Anterior cingulate cortex (tissue), 58 donors: ENCODE results near the gene GOLGA1.
A peak's percentile ranks its signal among the peaks of the same experiment; 100 is the strongest.
"Not testable (repeated sequence)": the region's sequence is repeated elsewhere in the genome, so short reads cannot be mapped to it uniquely, and the experiment has no call there.

Experiments
- DNase-seq, 58 donors: peaks; one replicate each; lab custom pipeline; 2025; lab: John Stamatoyannopoulos, UW

The GOLGA1 gene

GRCh38 chr9:124860582-124861341, 80.1 kb downstream of the GOLGA1 start:
- no peak for DNase-seq

GRCh38 chr9:124859803-124860581, 80.9 kb downstream of the GOLGA1 start:
- no peak for DNase-seq

- no peak for DNase-seq
Observed at GRCh38 chr9:124858330-124859046, 82.4 kb downstream of the GOLGA1 start.

- no peak for DNase-seq
Observed at GRCh38 chr9:124857533-124858162, 83.2 kb downstream of the GOLGA1 start.

GRCh38 chr9:124855944-124856765, 84.7 kb downstream of the GOLGA1 start:
- peak in 2 of 58 donors; percentile 27 to 28 for DNase-seq

- no peak for DNase-seq
Observed at GRCh38 chr9:124855566-124855943, 85.3 kb downstream of the GOLGA1 start.

GRCh38 chr9:124854822-124855221, 86.1 kb downstream of the GOLGA1 start:
- no peak for DNase-seq

- no peak for DNase-seq
Observed at GRCh38 chr9:124854161-124854560, 86.7 kb downstream of the GOLGA1 start.

DNA sequence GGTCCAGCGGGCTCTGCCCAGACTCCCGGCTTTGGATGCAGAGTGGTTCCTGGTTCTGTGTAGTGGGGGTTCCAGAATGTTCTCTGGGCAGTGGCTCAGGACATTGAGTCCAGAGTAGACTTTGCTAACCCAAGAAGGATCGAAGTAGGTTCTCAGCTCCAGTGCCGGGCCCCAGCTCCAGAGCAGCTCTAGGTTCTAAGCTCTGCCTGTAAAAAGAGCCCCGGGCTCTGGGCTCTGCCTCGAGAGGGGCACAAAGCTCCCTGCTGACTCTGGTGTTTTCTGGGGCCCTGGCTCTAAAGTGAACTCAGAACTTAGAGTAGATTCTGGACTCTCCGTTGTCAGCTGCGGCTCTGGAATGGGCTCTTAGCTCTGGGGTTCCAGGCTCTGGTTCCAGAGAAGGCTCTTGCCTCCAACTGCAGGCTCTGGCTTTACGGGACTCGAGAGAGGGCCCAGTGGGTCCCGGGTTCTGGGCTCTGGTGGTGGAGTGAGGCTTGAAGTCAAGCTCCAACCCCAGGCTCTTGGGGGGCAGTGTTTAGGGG, 87.2 kb downstream of the GOLGA1 start:
- DNase-seq: no peak

DNA sequence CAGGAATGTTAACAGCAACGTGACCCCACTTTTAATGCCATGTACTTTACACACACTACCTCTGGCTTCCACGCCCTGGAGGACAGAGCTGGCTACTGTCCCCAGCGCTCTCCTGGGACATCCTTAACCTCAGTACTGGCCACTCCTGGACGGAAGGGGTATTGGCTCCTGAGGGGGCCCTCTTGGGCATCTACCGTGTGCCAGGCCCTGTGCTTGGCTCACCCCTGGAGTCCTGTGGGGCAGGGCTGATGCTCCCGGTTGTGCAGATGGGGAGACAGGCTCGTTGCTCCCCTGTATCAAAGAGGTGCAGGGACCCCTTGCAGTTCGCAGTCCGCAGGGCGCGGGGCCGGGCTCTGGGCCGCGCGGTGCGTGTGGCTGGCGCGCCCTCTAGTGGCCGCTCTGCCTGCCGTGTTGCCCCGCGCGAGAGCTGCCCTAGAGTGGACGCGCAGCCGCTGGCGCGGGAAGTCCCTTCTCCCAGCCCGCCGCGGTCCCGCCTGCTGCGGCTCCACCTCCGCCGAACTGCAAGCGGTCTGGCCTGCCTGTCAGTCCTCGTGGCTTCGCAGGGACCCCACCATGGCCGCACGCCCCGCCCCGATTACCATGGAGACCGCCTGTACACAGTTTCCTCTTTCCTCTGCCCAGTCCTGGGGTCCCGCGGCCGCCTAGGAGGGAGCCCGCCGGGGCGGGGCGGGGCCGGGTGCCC, 87.9 kb downstream of the GOLGA1 start, which contains the start of gene WDR38:
TSS of gene WDR38 (plus strand) at position 632 of the 703 bp plus-strand sequence. CDS start 72 bp downstream, outside the sequence.
- DNase-seq: peak in 50 of 58 donors; percentile 12 to 80 (median 54)

GRCh38 chr9:124852121-124852828, 88.6 kb downstream of the GOLGA1 start:
- DNase-seq: no peak

GRCh38 chr9:124849801-124850200, 91.1 kb downstream of the GOLGA1 start:
- DNase-seq: no peak

DNA sequence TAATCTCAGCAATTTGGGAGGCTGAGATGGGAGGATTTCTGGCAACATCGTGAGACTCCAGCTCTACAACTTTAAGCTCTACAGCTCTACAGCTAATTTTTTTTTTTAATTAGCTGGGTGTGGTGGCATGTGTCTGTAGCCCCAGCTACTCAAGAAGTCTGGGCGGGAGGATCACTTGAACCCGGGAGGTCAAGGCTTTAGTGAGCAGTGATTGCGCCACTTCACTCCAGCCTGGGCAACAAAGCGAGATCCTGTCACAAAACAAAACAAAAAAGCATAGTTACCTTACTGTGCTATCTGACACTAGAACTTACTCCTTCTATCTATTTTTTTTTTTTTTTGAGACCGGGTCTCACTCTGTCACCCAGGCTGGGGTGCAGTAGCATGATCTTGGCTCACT, 93.9 kb downstream of the GOLGA1 start:
- no peak for DNase-seq

DNA sequence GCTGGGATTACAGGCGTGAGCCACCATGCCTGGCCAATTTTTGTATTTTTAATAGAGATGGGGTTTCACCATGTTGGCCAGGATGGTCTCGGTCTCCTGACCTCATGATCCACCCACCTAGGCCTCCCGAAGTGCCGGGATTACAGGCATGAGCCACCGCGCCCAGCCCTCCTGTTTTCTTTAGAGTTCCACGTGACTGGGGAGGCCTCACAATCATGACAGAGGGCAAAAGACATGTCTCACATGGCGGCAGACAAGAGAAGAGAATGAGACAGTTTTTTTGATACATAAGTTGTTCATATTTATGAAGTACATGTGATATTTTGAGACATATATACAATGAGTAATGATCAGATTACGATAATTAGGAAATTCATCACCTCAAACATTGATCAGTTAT, 94.4 kb downstream of the GOLGA1 start:
- DNase-seq: not testable (repeated sequence)

DNA sequence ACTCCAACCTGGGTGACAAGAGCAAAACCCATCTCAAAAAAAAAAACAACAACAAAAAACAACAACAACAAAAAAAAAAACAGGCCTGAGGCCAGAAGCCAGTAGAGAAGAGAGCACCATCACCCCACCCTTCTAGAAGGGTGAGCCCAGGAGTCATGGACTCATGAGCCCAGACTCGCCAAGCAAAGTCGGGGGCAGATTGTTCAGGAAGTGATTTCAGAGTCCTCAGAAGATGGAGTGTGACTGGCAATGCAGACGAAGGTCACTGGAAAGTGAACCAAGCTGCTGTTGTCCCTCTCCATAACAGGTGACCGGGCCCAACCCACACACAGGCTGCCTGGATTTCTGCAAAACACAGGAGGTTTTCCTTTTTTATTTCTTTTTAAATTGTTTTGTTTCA, 96.6 kb downstream of the GOLGA1 start:
- no peak for DNase-seq

DNA sequence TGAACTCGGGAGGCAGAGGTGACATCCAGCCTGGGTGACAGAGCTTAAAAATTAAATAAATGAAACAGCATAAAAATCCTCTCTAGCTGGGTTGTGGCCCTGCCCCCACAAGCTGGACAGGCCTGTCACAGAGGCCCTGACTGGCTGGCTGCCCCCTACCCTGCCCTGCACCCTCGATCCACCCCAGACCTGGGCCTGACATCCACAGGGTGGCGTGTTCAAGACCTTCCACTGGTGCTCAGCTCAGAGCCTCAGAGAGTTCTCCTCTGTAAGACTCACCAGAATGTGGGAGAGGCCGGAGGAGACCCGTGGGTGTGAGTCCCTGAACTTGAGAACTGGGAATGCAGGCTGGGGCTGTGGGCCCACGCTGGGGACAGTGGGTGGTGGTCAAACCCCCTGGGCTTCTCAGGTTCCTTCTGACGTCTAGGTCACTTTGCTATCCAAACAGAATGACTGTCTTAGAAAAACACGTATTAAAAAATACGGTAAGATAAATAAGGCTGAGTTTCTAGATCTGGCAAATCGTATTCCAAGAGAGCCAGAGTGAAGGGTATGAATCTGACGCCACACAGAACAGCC, 97.3 kb downstream of the GOLGA1 start:
- DNase-seq: no peak

DNA sequence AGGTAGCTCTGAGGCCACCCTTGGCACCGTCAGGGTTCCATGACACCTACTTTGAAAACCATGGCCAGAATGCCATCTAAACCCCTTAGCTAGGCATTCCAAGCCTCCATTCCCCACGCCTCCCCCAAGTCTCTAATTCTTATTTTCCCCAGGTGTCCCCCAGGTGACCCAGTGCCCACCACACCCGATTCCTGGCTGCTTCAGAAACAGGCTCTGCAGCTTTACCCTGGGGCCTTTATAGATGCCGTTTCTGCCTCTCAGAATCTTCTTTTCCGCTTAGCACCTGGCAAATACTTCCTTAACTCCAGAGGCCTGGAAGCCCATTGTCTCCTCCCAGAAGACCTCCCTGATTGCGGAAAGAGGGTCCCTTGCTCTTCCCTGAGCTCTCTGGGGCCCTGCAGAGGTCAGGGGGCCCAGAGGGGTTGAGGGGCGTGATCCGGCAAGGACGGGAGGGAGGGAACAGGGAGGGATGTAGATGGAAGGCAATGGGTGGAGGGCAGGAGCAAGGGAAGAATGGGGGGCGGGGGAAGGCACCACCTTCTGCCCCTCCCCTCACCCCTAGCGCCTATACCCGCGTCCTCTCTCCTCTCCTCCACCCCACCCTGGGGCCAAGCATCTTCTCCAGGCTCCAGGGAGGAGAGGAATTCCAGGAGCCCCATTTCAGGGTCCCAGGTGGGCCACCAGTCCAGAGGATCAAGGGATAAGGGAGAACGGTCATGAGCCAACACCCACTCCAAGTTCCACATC, 99.6 kb downstream of the GOLGA1 start:
- no peak for DNase-seq
